H9 (cell line): ENCODE measurements around the gene AHDC1. TPM values are rescaled to one million over a fixed set of nuclear protein-coding genes. Genes with fewer than 3 reads are reported as not detected.
A peak's percentile ranks its signal among the peaks of the same experiment; 100 is the strongest.

ENCODE experiments used
- DNase-seq: peaks from one replicate; pipeline ENCODE4 v3.0.0-alpha.2; 2017
- H2AFZ ChIP-seq: one replicate; pipeline ENCODE4 v1.6.1; 2013; ENCODE audit warnings: mild to moderate bottlenecking, low read length, control low read depth, moderate library complexity
- H2AK5ac ChIP-seq: 2 replicates; pipeline ENCODE4 v1.6.1; 2013; ENCODE audit warnings: low read length, control low read depth, mixed read lengths; ENCODE audit not compliant: insufficient read length
- H2BK120ac ChIP-seq: one replicate; pipeline ENCODE4 v1.6.1; 2013; ENCODE audit warnings: low read depth, mild to moderate bottlenecking, low read length, control low read depth, inconsistent platforms; ENCODE audit not compliant: poor library complexity, severe bottlenecking
- H2BK12ac ChIP-seq: 2 replicates; pipeline ENCODE4 v1.6.1; 2013; ENCODE audit warnings: low read length, control low read depth, mixed read lengths, low read depth; ENCODE audit not compliant: insufficient read length
- H2BK15ac ChIP-seq: 2 replicates; pipeline ENCODE4 v1.6.1; 2013; ENCODE audit warnings: low read depth, low read length, control low read depth
- H2BK20ac ChIP-seq: one replicate; pipeline ENCODE4 v1.6.1; 2013; ENCODE audit warnings: low read depth, mild to moderate bottlenecking, low read length, control low read depth, inconsistent platforms; ENCODE audit not compliant: poor library complexity, severe bottlenecking
- H2BK5ac ChIP-seq: 2 replicates; pipeline ENCODE4 v1.6.1; 2013; ENCODE audit warnings: low read length, control low read depth, mixed read lengths; ENCODE audit not compliant: insufficient read length
- H3K14ac ChIP-seq: 2 replicates; pipeline ENCODE4 v1.6.1; 2013; ENCODE audit warnings: low read length, control low read depth; ENCODE audit not compliant: insufficient read depth
- H3K18ac ChIP-seq: 2 replicates; pipeline ENCODE4 v1.6.1; 2013; ENCODE audit warnings: low read depth, mild to moderate bottlenecking, mixed read lengths, low read length, control low read depth; ENCODE audit not compliant: insufficient read length
- H3K23ac ChIP-seq: 2 replicates; pipeline ENCODE4 v1.6.1; 2013; ENCODE audit warnings: low read length, control low read depth, mixed read lengths, low read depth; ENCODE audit not compliant: insufficient read length
- H3K23me2 ChIP-seq: 2 replicates; pipeline ENCODE4 v1.6.1; 2013; ENCODE audit warnings: low read depth, mild to moderate bottlenecking, mixed read lengths, low read length, control low read depth; ENCODE audit not compliant: insufficient read length, poor library complexity, severe bottlenecking
- H3K27ac ChIP-seq: 2 replicates; pipeline ENCODE4 v1.5.1; 2013; ENCODE audit warnings: low read length, control low read depth, mixed read lengths, low read depth; ENCODE audit not compliant: insufficient read length
- H3K27me3 ChIP-seq: 2 replicates; pipeline ENCODE4 v1.6.1; 2013; ENCODE audit warnings: low read length, control low read depth, inconsistent platforms; ENCODE audit not compliant: insufficient read depth
- H3K4ac ChIP-seq: 2 replicates; pipeline ENCODE4 v1.6.1; 2013; ENCODE audit warnings: low read depth, mild to moderate bottlenecking, control low read depth, inconsistent platforms, low read length, moderate library complexity
- H3K4me1 ChIP-seq: 2 replicates; pipeline ENCODE4 v1.6.1; 2013; ENCODE audit warnings: low read length, control low read depth, inconsistent platforms; ENCODE audit not compliant: insufficient read depth
- H3K4me2 ChIP-seq: 2 replicates; pipeline ENCODE4 v1.6.1; 2013; ENCODE audit warnings: low read length, control low read depth, mixed read lengths; ENCODE audit not compliant: insufficient read length, insufficient read depth
- H3K56ac ChIP-seq: 2 replicates; pipeline ENCODE4 v1.6.1; 2013; ENCODE audit warnings: low read depth, mild to moderate bottlenecking, mixed read lengths, low read length, control low read depth; ENCODE audit not compliant: insufficient read length
- H3K79me1 ChIP-seq: 2 replicates; pipeline ENCODE4 v1.6.1; 2013; ENCODE audit warnings: low read depth, mild to moderate bottlenecking, moderate library complexity, low read length, control low read depth, inconsistent platforms; ENCODE audit not compliant: insufficient read depth, poor library complexity, severe bottlenecking
- H3K79me2 ChIP-seq: 2 replicates; pipeline ENCODE4 v1.6.1; 2013; ENCODE audit warnings: low read length, control low read depth, inconsistent platforms; ENCODE audit not compliant: insufficient read depth
- H3K9ac ChIP-seq: 2 replicates; pipeline ENCODE4 v1.6.1; 2013; ENCODE audit warnings: low read length, control low read depth, mixed read lengths; ENCODE audit not compliant: insufficient read length; ENCODE audit errors: extremely low read depth
- H3K9me3 ChIP-seq: one replicate; pipeline ENCODE4 v1.6.1; 2013; ENCODE audit warnings: low read depth, low read length, inconsistent platforms; ENCODE audit not compliant: control insufficient read depth
- H3T11ph ChIP-seq: one replicate; pipeline ENCODE4 v1.6.1; 2013; ENCODE audit warnings: mild to moderate bottlenecking, low read length, control low read depth, inconsistent platforms
- H4K20me1 ChIP-seq: one replicate; pipeline ENCODE4 v1.6.1; 2013; ENCODE audit not compliant: control insufficient read depth, insufficient read length, insufficient read depth
- H4K5ac ChIP-seq: 2 replicates; pipeline ENCODE4 v1.6.1; 2013; ENCODE audit warnings: low read depth, mild to moderate bottlenecking, mixed read lengths, low read length, control low read depth; ENCODE audit not compliant: insufficient read length
- H4K8ac ChIP-seq: replicated peaks from 2 replicates; pipeline ENCODE4 v1.6.1; 2013; ENCODE audit warnings: low read length, control low read depth, mixed read lengths, low read depth; ENCODE audit not compliant: insufficient read length
- H4K91ac ChIP-seq: 2 replicates; pipeline ENCODE4 v1.6.1; 2013; ENCODE audit warnings: low read depth, mild to moderate bottlenecking, moderate library complexity, mixed read lengths, low read length, control low read depth; ENCODE audit not compliant: insufficient read length
- H3K27ac Mint-ChIP-seq, 3 experiments: 2 replicates in 2 of 3; 3 replicates in 1 of 3; pipeline ENCODE4 v1.8.0; 2020 to 2021; ENCODE audit warnings: mixed read lengths in 3 of 3, mild to moderate bottlenecking in 1 of 3, moderate library complexity in 1 of 3
- H3K27me3 Mint-ChIP-seq: 2 replicates; pipeline ENCODE4 v1.8.0; 2021; ENCODE audit warnings: low read depth, mild to moderate bottlenecking, moderate library complexity, mixed read lengths
- H3K36me3 Mint-ChIP-seq, 3 experiments: 2 replicates in 2 of 3; 3 replicates in 1 of 3; pipeline ENCODE4 v1.8.0; 2020 to 2021; ENCODE audit warnings: low read depth in 3 of 3, mixed read lengths in 3 of 3; ENCODE audit not compliant: insufficient read depth in 1 of 3
- H3K4me1 Mint-ChIP-seq, 2 experiments: 2 replicates each; pipeline ENCODE4 v1.8.0; 2020; ENCODE audit warnings: mixed read lengths in 2 of 2
- H3K4me3 Mint-ChIP-seq, 2 experiments: 2 replicates in 1 of 2; 3 replicates in 1 of 2; pipeline ENCODE4 v1.8.0; 2020 to 2021; ENCODE audit warnings: mild to moderate bottlenecking in 2 of 2, mixed read lengths in 2 of 2, moderate library complexity in 1 of 2
- H3K9me3 Mint-ChIP-seq, 2 experiments: 2 replicates in 1 of 2; 3 replicates in 1 of 2; pipeline ENCODE4 v1.8.0; 2020; ENCODE audit warnings: mild to moderate bottlenecking in 2 of 2, mixed read lengths in 2 of 2, moderate library complexity in 1 of 2
- whole genome bisulfite sequencing: extraction: QIAGEN DNeasy Blood & Tissue Kit; methylation state at CpG from one replicate; pipeline ENCODE4 v1.1.7; 2013; ENCODE audit warnings: missing lambda C conversion rate, low lambda C conversion rate, mixed read lengths; ENCODE audit not compliant: insufficient read length; ENCODE audit errors: extremely low coverage; 5-methylcytosine and 5-hydroxymethylcytosine counted together
- total RNA-seq: library from RNA; stranded (reverse); gene quantifications from 2 replicates; pipeline ENCODE4 v1.2.1, GENCODE V29; 2021
- TF ChIP-seq, protein P1 (sequence below): fragments of 200-600 bp; sonication (generic); conservative IDR thresholded peaks from 3 replicates; pipeline ENCODE4 v1.8.0; 2021; ENCODE audit warnings: antibody characterized with exemption, mild to moderate bottlenecking

The AHDC1 gene
- total RNA-seq, 1 experiment from 2014 or later = 29.4 TPM

DNA sequence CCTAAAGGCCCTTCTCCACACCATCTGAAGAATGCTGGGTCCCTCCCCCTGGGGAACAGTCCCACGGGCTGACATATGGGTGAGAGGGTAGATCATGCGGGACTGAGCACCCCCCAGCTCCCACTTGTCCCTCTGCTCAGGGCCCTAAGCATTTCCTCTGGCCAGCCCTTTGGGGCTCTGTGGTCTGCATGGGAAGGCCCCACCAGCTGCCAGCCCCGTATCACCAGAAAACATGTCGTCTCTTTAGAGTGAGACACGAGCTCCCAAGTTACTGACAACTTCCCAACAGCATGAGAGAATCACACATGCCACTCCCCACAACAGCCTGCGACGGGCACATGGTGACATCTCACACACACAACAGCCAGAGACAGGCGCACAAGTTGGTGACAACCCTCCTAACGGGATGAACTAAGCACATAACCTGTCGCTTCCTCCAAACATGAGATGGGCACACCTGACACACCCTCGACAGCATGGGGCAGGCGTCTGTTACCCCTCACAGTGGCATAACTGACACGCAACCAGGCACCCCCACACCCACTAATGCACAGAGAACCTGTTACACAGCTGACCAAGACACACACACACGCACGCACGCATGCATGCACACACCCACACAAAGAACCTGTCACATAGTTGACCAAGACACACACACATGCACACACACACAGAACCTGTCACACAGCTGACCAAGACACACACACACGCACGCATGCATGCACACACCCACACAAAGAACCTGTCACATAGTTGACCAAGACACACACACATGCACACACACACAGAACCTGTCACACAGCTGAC, 41.2 kb downstream of the AHDC1 start:
- Mint-ChIP-seq H3K27ac (peak overlapping the region in 2 of 3 experiments; percentile 33 to 79; a peak in 4 of 7 replicates), H3K9me3 (no peaks in the 10 kb centered on the region), H3K27me3 (no peaks in the 10 kb centered on the region), H3K4me3 (no peak overlapping the region), H3K4me1 (peaks cover 75 to 90% of the 10 kb centered on the region in 2 experiments), H3K36me3 (no peaks in the 10 kb centered on the region)
- Histone ChIP-seq H3K23me2 (no peaks in the 10 kb centered on the region), H3K79me1 (no peaks in the 10 kb centered on the region), H2BK15ac (no peak overlapping the region), H3K27me3 (no peaks in the 10 kb centered on the region), H4K20me1 (no peaks in the 10 kb centered on the region), H4K8ac (no peak overlapping the region), H2AK5ac (no peak overlapping the region), H2BK5ac (no peak overlapping the region), H2BK12ac (no peak overlapping the region), H3K18ac (no peak overlapping the region), H3K56ac (no peak overlapping the region), H3T11ph (no peak overlapping the region), H2BK20ac (no peak overlapping the region), H3K9ac (no peak overlapping the region), H3K79me2 (no peaks in the 10 kb centered on the region), H4K91ac (no peak overlapping the region), H3K4me2 (no peak overlapping the region), H2AFZ (no peak overlapping the region), H3K27ac (no peak overlapping the region), H2BK120ac (no peak overlapping the region), H3K4me1 (peaks cover 17% of the 10 kb centered on the region; the same call in 1 of the 2 replicates), H3K14ac (no peak overlapping the region; the same call in 1 of the 2 replicates), H3K23ac (no peak overlapping the region), H3K9me3 (no peaks in the 10 kb centered on the region), H3K4ac (no peak overlapping the region), H4K5ac (no peak overlapping the region)
- no peak for DNase-seq
- TF ChIP-seq, protein P1, sequence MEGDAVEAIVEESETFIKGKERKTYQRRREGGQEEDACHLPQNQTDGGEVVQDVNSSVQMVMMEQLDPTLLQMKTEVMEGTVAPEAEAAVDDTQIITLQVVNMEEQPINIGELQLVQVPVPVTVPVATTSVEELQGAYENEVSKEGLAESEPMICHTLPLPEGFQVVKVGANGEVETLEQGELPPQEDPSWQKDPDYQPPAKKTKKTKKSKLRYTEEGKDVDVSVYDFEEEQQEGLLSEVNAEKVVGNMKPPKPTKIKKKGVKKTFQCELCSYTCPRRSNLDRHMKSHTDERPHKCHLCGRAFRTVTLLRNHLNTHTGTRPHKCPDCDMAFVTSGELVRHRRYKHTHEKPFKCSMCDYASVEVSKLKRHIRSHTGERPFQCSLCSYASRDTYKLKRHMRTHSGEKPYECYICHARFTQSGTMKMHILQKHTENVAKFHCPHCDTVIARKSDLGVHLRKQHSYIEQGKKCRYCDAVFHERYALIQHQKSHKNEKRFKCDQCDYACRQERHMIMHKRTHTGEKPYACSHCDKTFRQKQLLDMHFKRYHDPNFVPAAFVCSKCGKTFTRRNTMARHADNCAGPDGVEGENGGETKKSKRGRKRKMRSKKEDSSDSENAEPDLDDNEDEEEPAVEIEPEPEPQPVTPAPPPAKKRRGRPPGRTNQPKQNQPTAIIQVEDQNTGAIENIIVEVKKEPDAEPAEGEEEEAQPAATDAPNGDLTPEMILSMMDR = no peak
- WGBS = no CpG with 5 or more reads among the region's 18 CpGs
